Endothelial cell of umbilical vein (primary cell): ENCODE measurements around the gene PFKL. TPM values are rescaled to one million over a fixed set of nuclear protein-coding genes. Genes with fewer than 3 reads are reported as not detected.

ENCODE experiments used
- BruUV-seq: library from RNA; stranded (reverse); fragments of 400-500 nt; replicated peaks from 2 replicates; lab custom pipeline; 2021; lab: Mats Ljungman, UMichigan
- CTCF ChIA-PET: fragments of 300-600, 350-600 bp; sonication (Branson Sonifier 250); formaldehyde crosslinking; loops from one replicate; lab custom pipeline; 2021; ENCODE audit warnings: antibody characterized with exemption, inconsistent platforms; lab: Charles Lee
- POLR2A ChIA-PET: fragments of 300-600, 350-600 bp; sonication (Branson Sonifier 250); formaldehyde crosslinking; loops from one replicate; lab custom pipeline; 2021; ENCODE audit warnings: antibody characterized with exemption, inconsistent platforms; lab: Charles Lee
- DNase-seq: peaks from one replicate; pipeline ENCODE4 v3.0.0-alpha.2; 2011; ENCODE audit warnings: low read depth, low spot score
- FAIRE-seq: peaks from 2 replicates; lab custom pipeline; 2011; peaks lifted over from hg19 to GRCh38; lab: Jason Lieb, UNC
- H2AFZ ChIP-seq: 2 replicates; pipeline ENCODE4 v1.6.0; 2012; ENCODE audit warnings: low read depth, low read length, control low read depth, inconsistent platforms
- H3K27ac ChIP-seq: 2 replicates; pipeline ENCODE4 v1.5.1; 2011; ENCODE audit warnings: low read depth, mild to moderate bottlenecking, control low read depth, low read length, moderate library complexity; ENCODE audit not compliant: insufficient read depth
- H3K27me3 ChIP-seq, 2 experiments: 2 replicates each; pipeline versions ENCODE4 v1.6.0 to v1.6.1; 2011; ENCODE audit warnings: low read length in 2 of 2, mixed read lengths in 1 of 2; ENCODE audit not compliant: control insufficient read depth in 2 of 2, insufficient read depth in 2 of 2
- H3K36me3 ChIP-seq, 2 experiments: 2 replicates in 1 of 2; 3 replicates in 1 of 2; pipeline ENCODE4 v1.5.1; 2011; ENCODE audit warnings: low read length in 2 of 2, mild to moderate bottlenecking in 1 of 2, moderate library complexity in 1 of 2; ENCODE audit not compliant: control insufficient read depth in 2 of 2, insufficient read depth in 2 of 2; ENCODE audit errors: extremely low read depth in 1 of 2
- H3K4me1 ChIP-seq: 3 replicates; pipeline ENCODE4 v1.5.1; 2011; ENCODE audit warnings: mild to moderate bottlenecking, low read length; ENCODE audit not compliant: control insufficient read depth, insufficient read depth; ENCODE audit errors: extremely low read depth
- H3K4me2 ChIP-seq: 2 replicates; pipeline ENCODE4 v1.6.1; 2011; ENCODE audit warnings: low read length, control low read depth, mixed read lengths; ENCODE audit not compliant: insufficient read depth
- H3K4me3 ChIP-seq, 3 experiments: fragments of 200-600 bp in 1 of 3; sonication (generic), shearing (Covaris generic) in 1 of 3; replicated peaks in 1 of 3; 2 replicates each; pipeline ENCODE4 v1.5.1; 2011 to 2016; ENCODE audit warnings: control low read depth in 3 of 3, low read length in 3 of 3, mild to moderate bottlenecking in 2 of 3, inconsistent platforms in 1 of 3, low read depth in 1 of 3, moderate library complexity in 1 of 3; ENCODE audit not compliant: insufficient read depth in 1 of 3
- H3K79me2 ChIP-seq: 2 replicates; pipeline ENCODE4 v1.6.0; 2012; ENCODE audit warnings: low read length, inconsistent platforms; ENCODE audit not compliant: control insufficient read depth, insufficient read depth
- H3K9ac ChIP-seq: replicated peaks from 2 replicates; pipeline ENCODE3; 2011; ENCODE audit warnings: low read length, control low read depth; ENCODE audit not compliant: insufficient read depth; ENCODE audit errors: extremely low read depth
- H3K9me1 ChIP-seq: replicated peaks from 3 replicates; pipeline ENCODE4 v1.6.0; 2011; ENCODE audit warnings: mild to moderate bottlenecking, low read length; ENCODE audit not compliant: control insufficient read depth, insufficient read depth; ENCODE audit errors: extremely low read depth
- H3K9me3 ChIP-seq: replicated peaks from 2 replicates; pipeline ENCODE4 v1.5.1; 2012; ENCODE audit warnings: low read length, inconsistent platforms; ENCODE audit not compliant: control insufficient read depth, insufficient read depth
- H4K20me1 ChIP-seq: replicated peaks from 2 replicates; pipeline ENCODE3; 2011; ENCODE audit warnings: mild to moderate bottlenecking, low read length; ENCODE audit not compliant: control insufficient read depth, insufficient read depth; ENCODE audit errors: extremely low read depth
- CTCF ChIP-seq, 2 donors: IDR thresholded peaks; 1 replicate in 1 of 2; 2 replicates in 1 of 2; pipeline ENCODE4 v1.5.1; 2011; ENCODE audit warnings: low read length in 2 of 2, mild to moderate bottlenecking in 2 of 2, moderate library complexity in 2 of 2, control low read depth in 1 of 2, inconsistent platforms in 1 of 2, low read depth in 1 of 2; ENCODE audit not compliant: insufficient read depth in 1 of 2; ENCODE audit errors: extremely low read depth in 1 of 2
- EZH2 ChIP-seq: IDR thresholded peaks from 2 replicates; pipeline ENCODE4 v1.6.1; 2012; ENCODE audit warnings: borderline replicate concordance, low read depth, mild to moderate bottlenecking, moderate library complexity, low read length, inconsistent platforms; ENCODE audit not compliant: severe bottlenecking
- FOS ChIP-seq: IDR thresholded peaks from 2 replicates; pipeline ENCODE4 v1.6.1; 2011; ENCODE audit warnings: mild to moderate bottlenecking, low read length, moderate library complexity, borderline replicate concordance; ENCODE audit not compliant: insufficient read depth
- GATA2 ChIP-seq: IDR thresholded peaks from 2 replicates; pipeline ENCODE4 v1.7.0; 2011; ENCODE audit warnings: low read depth, mild to moderate bottlenecking, moderate library complexity, mixed read lengths, low read length; ENCODE audit not compliant: insufficient read length, insufficient read depth
- JUN ChIP-seq: IDR thresholded peaks from 2 replicates; pipeline ENCODE4 v1.6.1; 2011; ENCODE audit warnings: borderline replicate concordance, low read depth; ENCODE audit not compliant: insufficient read length, insufficient read depth
- MAX ChIP-seq: IDR thresholded peaks from 2 replicates; pipeline ENCODE4 v1.6.1; 2011; ENCODE audit not compliant: insufficient read depth, insufficient read length
- MYC ChIP-seq: IDR thresholded peaks from one replicate; pipeline ENCODE4 v1.6.1; 2011; ENCODE audit warnings: mild to moderate bottlenecking, low read depth, low read length
- POLR2A ChIP-seq: IDR thresholded peaks from 2 replicates; pipeline ENCODE4 v1.6.1; 2012; ENCODE audit warnings: low read depth, mild to moderate bottlenecking, control low read depth, low read length
- POLR2AphosphoS5 ChIP-seq: IDR thresholded peaks from 2 replicates; pipeline ENCODE4 v1.6.1; 2012; ENCODE audit warnings: low read depth, mild to moderate bottlenecking, control low read depth, low read length, moderate library complexity; ENCODE audit not compliant: insufficient read depth
- dilution Hi-C: fragments of 300-500 bp; cut with MboI; formaldehyde crosslinking; loops from one replicate; pipeline ENCODE4 v1.15.0; 2019; ENCODE audit warnings: low sequenced_read_pairs; ENCODE audit not compliant: extremely low pct_ligation_motif_present
- intact Hi-C: fragments of 100-400 bp; cut with micrococcal nuclease; formaldehyde crosslinking; loops from one replicate; pipeline ENCODE4 v1.10.0; 2022
- polyA plus RNA-seq, 4 experiments: library from polyadenylated mRNA; depleted of rRNA in 3 of 4; stranded (reverse) in 3 of 4; unstranded in 1 of 4; fragments of >200 nt; gene quantifications; 2 replicates each; pipeline versions ENCODE4 v1.2.1 to v1.2.3, GENCODE V29; 2011 to 2012; ENCODE audit warnings: missing spikeins in 1 of 4
- total RNA-seq: library from RNA; stranded (reverse); gene quantifications from 2 replicates; pipeline ENCODE4 v1.2.3, GENCODE V29; 2021

Gene PFKL
- total and polyA plus RNA-seq, 2 donors (not counting 3 experiments of a cell fraction or from before 2014, with no cell fraction given): 137 to 154 TPM

GRCh38 chr21:44312716-44313115, 12.9 kb downstream of the PFKL start:
- BruUV-seq: no TSS peak
- H3K4me1 ChIP-seq: no peaks in the 10 kb centered on the region
- no peak overlapping the region for H2AFZ ChIP-seq
- FAIRE-seq (no peak), DNase-seq (no peak)
- no peak overlapping the region for H3K9ac ChIP-seq
- no peak overlapping the region for H3K4me3 ChIP-seq
- POLR2A ChIA-PET: no interaction called here
- dilution Hi-C loops: no loop called here
- peaks cover 11 to 57% of the 10 kb centered on the region in 2 experiments for H3K36me3 ChIP-seq
- intact Hi-C loops: no loop called here
- no peaks in the 10 kb centered on the region for H3K9me3 ChIP-seq
- H3K79me2 ChIP-seq: no peaks in the 10 kb centered on the region
- CTCF ChIA-PET: no interaction called here
- H3K4me2 ChIP-seq: no peak overlapping the region
- no peaks in the 10 kb centered on the region for H3K27me3 ChIP-seq
- no peaks in the 10 kb centered on the region for H3K9me1 ChIP-seq
- H3K27ac ChIP-seq: no peak overlapping the region
- TF ChIP-seq MYC (no peak), POLR2A (no peak), POLR2AphosphoS5 (no peak), CTCF (IDR thresholded peaks at IDR 0.05; ENCODE audit: extremely low read depth in 1 of 2, insufficient read depth in 1 of 2, low read depth in 1 of 2, low read length in 2 of 2) (no peak), EZH2 (no peak), FOS (no peak)
- H4K20me1 ChIP-seq: no peaks in the 10 kb centered on the region

GRCh38 chr21:44313451-44313850, 13.6 kb downstream of the PFKL start:
- Histone ChIP-seq H3K27me3 (no peaks in the 10 kb centered on the region), H3K4me3 (no peak overlapping the region), H3K4me1 (no peaks in the 10 kb centered on the region), H3K9ac (no peak overlapping the region), H3K27ac (no peak overlapping the region), H3K9me1 (no peaks in the 10 kb centered on the region), H3K4me2 (no peak overlapping the region), H2AFZ (no peak overlapping the region), H3K36me3 (peaks cover 13 to 57% of the 10 kb centered on the region in 2 experiments), H3K79me2 (no peaks in the 10 kb centered on the region), H4K20me1 (no peaks in the 10 kb centered on the region), H3K9me3 (no peaks in the 10 kb centered on the region)
- no peak for FAIRE-seq
- TF ChIP-seq POLR2AphosphoS5 (no peak), MYC (no peak), GATA2 (no peak), FOS (no peak), MAX (no peak), JUN (no peak), EZH2 (no peak), POLR2A (no peak), CTCF (IDR thresholded peaks at IDR 0.05; ENCODE audit: extremely low read depth in 1 of 2, insufficient read depth in 1 of 2, low read depth in 1 of 2, low read length in 2 of 2) (no peak)
- CTCF ChIA-PET: no interaction called here
- dilution Hi-C loops: no loop called here
- BruUV-seq: no TSS peak
- intact Hi-C loops: no loop called here
- no peak for DNase-seq
- POLR2A ChIA-PET: no interaction called here
